LNCaP clone FGC (cell line): ENCODE data around the gene H2BW2.

Source experiments
- DNase-seq: peaks from one replicate; pipeline ENCODE4 v3.0.0-alpha.2; 2011; ENCODE audit warnings: low read depth
- H3K4me3 ChIP-seq: 2 replicates; pipeline ENCODE4 v1.5.1; 2011; ENCODE audit warnings: mild to moderate bottlenecking, low read depth, low read length, control low read depth
- CTCF ChIP-seq: IDR thresholded peaks from 2 replicates; pipeline ENCODE4 v1.5.1; 2012; ENCODE audit warnings: mild to moderate bottlenecking; ENCODE audit not compliant: control insufficient read depth, insufficient read depth; ENCODE audit errors: extremely low read depth

Gene H2BW2

GRCh38 chrX:104085477-104085876, 45.7 kb downstream of the H2BW2 start:
- TF ChIP-seq CTCF = no peak
- no peak overlapping the region for H3K4me3 ChIP-seq
- DNase-seq = no peak

DNA sequence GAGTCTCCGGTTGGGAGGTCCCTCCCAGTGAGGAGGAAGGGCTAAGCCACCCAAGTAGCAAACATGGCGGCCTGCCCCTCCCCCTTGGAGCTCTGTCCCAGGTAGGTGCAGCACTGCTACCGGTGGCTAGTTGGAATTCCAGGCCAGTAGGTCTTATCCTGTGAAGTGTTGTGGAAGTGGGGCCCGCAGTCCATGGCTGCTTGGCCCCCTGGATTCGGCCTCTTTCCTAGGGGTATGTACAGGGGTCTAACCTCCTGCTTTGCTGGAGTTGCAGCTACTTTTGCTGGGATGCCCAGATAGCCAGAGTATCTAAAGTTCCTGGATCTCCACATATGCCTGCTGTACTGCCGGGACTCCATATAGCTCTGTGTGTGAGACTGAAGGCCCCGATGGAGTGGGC, 46.2 kb downstream of the H2BW2 start:
- H3K4me3 ChIP-seq = no peak overlapping the region
- no peak for DNase-seq
- no peak for TF ChIP-seq CTCF
